Neural crest cell (in vitro differentiated cells): ENCODE measurements around the gene SSH2. TPM values are rescaled to one million over a fixed set of nuclear protein-coding genes. Genes with fewer than 3 reads are reported as not detected.
"Not testable (repeated sequence)": the region's sequence is repeated elsewhere in the genome, so short reads cannot be mapped to it uniquely, and the experiment has no call there.

ENCODE experiments used
- DNase-seq: peaks from one replicate; pipeline ENCODE4 v3.0.0; 2021; ENCODE audit warnings: low read depth, mixed read lengths, low spot score
- H3K27ac Mint-ChIP-seq: one replicate; pipeline ENCODE4 v1.8.0; 2021; ENCODE audit warnings: mild to moderate bottlenecking, mixed read lengths; ENCODE audit not compliant: unreplicated experiment
- H3K27me3 Mint-ChIP-seq: 2 replicates; pipeline ENCODE4 v1.8.0; 2021; ENCODE audit warnings: low read depth, mild to moderate bottlenecking, mixed read lengths
- H3K36me3 Mint-ChIP-seq: 2 replicates; pipeline ENCODE4 v1.8.0; 2021; ENCODE audit warnings: low read depth, mild to moderate bottlenecking, mixed read lengths
- H3K4me1 Mint-ChIP-seq: 2 replicates; pipeline ENCODE4 v1.8.0; 2021; ENCODE audit warnings: mixed read lengths
- H3K4me3 Mint-ChIP-seq: one replicate; pipeline ENCODE4 v1.8.0; 2021; ENCODE audit warnings: mild to moderate bottlenecking, mixed read lengths
- H3K9me3 Mint-ChIP-seq: 2 replicates; pipeline ENCODE4 v1.8.0; 2021; ENCODE audit warnings: mixed read lengths
- CTCF ChIP-seq: fragments of 200-600 bp; sonication (generic); conservative IDR thresholded peaks from 2 replicates; pipeline ENCODE4 v1.5.0; 2021; ENCODE audit warnings: antibody characterized with exemption, mild to moderate bottlenecking
- total RNA-seq: library from RNA; stranded (reverse); gene quantifications from 2 replicates; pipeline ENCODE4 v1.2.1, GENCODE V29; 2021

SSH2 gene
- total RNA-seq, 1 donor from 2014 or later = 29.2 TPM

- no peak overlapping the region for H3K27ac Mint-ChIP-seq
- no peak overlapping the region for H3K4me3 Mint-ChIP-seq
- H3K9me3 Mint-ChIP-seq = no peaks in the 10 kb centered on the region
- no peaks in the 10 kb centered on the region for H3K36me3 Mint-ChIP-seq
- no peaks in the 10 kb centered on the region for H3K27me3 Mint-ChIP-seq
- peaks cover 38% of the 10 kb centered on the region for H3K4me1 Mint-ChIP-seq
- no peak for DNase-seq
- peak; percentile 38 for TF ChIP-seq CTCF
Measured at GRCh38 chr17:29867643-29868181, 62.3 kb downstream of the SSH2 start.

GRCh38 chr17:29866746-29867404 lies 63.2 kb downstream of the SSH2 start:
- peaks cover 33% of the 10 kb centered on the region for H3K4me1 Mint-ChIP-seq
- no peaks in the 10 kb centered on the region for H3K27me3 Mint-ChIP-seq
- no peak for TF ChIP-seq CTCF
- no peaks in the 10 kb centered on the region for H3K9me3 Mint-ChIP-seq
- no peaks in the 10 kb centered on the region for H3K36me3 Mint-ChIP-seq
- DNase-seq = no peak
- no peak overlapping the region for H3K4me3 Mint-ChIP-seq
- no peak overlapping the region for H3K27ac Mint-ChIP-seq

- Mint-ChIP-seq H3K9me3 (peaks cover 2% of the 10 kb centered on the region), H3K36me3 (peaks cover 2% of the 10 kb centered on the region), H3K4me3 (no peak overlapping the region), H3K27ac (no peak overlapping the region), H3K27me3 (no peaks in the 10 kb centered on the region), H3K4me1 (peaks cover 20% of the 10 kb centered on the region)
- TF ChIP-seq CTCF = no peak
- no peak for DNase-seq
Measured at GRCh38 chr17:29864615-29865014, 65.4 kb downstream of the SSH2 start.

GRCh38 chr17:29864123-29864522 lies 65.9 kb downstream of the SSH2 start:
- H3K4me3 Mint-ChIP-seq, H3K27me3 Mint-ChIP-seq, H3K9me3 Mint-ChIP-seq, H3K36me3 Mint-ChIP-seq, H3K27ac Mint-ChIP-seq, DNase-seq: not testable (repeated sequence)
- peaks cover 15% of the 10 kb centered on the region for H3K4me1 Mint-ChIP-seq

- Mint-ChIP-seq H3K36me3 (peaks cover 7% of the 10 kb centered on the region), H3K27ac (no peak overlapping the region), H3K9me3 (peaks cover 2% of the 10 kb centered on the region), H3K4me1 (peaks cover 6% of the 10 kb centered on the region), H3K27me3 (no peaks in the 10 kb centered on the region), H3K4me3 (no peak overlapping the region)
- DNase-seq = no peak
- TF ChIP-seq CTCF = no peak
Measured at GRCh38 chr17:29862951-29863350, 67.1 kb downstream of the SSH2 start.

GRCh38 chr17:29862127-29862526 lies 67.9 kb downstream of the SSH2 start:
- peaks cover 7% of the 10 kb centered on the region for H3K9me3 Mint-ChIP-seq
- TF ChIP-seq CTCF = no peak
- peaks cover 11% of the 10 kb centered on the region for H3K36me3 Mint-ChIP-seq
- no peaks in the 10 kb centered on the region for H3K27me3 Mint-ChIP-seq
- no peak overlapping the region for H3K27ac Mint-ChIP-seq
- H3K4me1 Mint-ChIP-seq = peaks cover under 1% of the 10 kb centered on the region
- DNase-seq = no peak
- no peak overlapping the region for H3K4me3 Mint-ChIP-seq

GRCh38 chr17:29859445-29859844 lies 70.6 kb downstream of the SSH2 start:
- H3K9me3 Mint-ChIP-seq, H3K4me1 Mint-ChIP-seq, H3K27ac Mint-ChIP-seq, H3K27me3 Mint-ChIP-seq, DNase-seq, H3K4me3 Mint-ChIP-seq: not testable (repeated sequence)
- peaks cover 14% of the 10 kb centered on the region for H3K36me3 Mint-ChIP-seq
